ENCODE results near the gene CHCHD1.
"Not testable (repeated sequence)": the region's sequence is repeated elsewhere in the genome, so short reads cannot be mapped to it uniquely, and the experiment has no call there.

Gene CHCHD1

DNA sequence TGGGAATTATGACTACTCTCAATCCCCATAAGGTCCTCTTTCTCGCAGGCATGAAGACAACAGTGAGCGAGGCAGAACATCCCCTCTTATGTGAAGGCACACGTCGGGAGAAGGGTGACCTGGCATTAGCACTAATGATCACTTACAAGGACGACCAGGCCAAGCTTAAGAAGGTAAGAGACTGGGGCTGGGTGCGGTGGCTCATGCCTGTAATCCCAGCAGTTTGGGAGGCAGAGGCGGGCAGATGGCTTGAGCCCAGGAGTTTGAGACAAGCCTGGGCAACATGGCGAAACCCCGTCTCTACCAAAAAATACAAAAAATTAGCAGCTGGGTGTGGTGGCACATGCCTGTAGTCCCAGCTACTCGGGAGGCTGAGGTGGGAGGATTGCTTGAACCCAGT is 13.6 kb downstream of the CHCHD1 start:
- DNase-seq, result not testable (repeated sequence)

DNA sequence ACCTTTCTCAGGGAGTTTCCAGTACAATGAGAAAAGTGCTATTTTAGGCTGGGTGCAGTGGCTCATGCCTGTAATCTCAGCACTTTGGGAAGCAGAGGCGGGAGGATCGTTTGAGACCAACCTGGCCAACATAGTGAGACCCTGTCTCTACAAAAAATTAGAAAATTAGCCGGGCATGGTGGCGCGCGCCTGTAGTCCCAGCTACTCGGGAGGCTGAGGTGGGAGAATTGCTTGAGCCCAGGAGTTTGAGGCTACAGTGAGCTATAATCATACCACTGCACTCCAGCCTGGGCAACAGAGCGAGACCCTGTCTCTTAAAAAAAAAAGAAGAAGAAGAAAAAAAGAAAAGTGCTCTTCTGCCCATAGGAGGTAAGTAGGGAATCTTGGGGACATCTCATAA is 14.2 kb downstream of the CHCHD1 start:
- DNase-seq, result not testable (repeated sequence)

DNA sequence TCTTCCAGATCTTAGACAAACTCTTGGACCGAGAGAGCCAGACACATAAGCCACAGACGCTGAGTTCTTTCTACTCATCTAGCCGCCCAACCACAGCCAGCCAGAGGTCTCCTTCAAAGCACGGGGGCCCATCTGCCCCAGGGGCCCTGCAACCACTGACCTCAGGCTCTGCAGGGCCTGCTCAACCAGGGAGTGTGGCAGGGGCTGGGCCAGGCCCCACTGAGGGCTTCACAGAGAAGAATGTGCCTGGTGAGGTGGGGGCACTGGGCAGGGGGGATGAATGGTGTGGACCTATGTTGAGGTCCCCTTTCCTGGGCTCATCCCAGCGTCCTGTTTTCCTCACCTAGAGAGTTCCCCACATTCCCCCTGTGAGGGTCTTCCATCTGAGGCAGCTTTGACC is 14.9 kb downstream of the CHCHD1 start:
- no peak for DNase-seq

DNA sequence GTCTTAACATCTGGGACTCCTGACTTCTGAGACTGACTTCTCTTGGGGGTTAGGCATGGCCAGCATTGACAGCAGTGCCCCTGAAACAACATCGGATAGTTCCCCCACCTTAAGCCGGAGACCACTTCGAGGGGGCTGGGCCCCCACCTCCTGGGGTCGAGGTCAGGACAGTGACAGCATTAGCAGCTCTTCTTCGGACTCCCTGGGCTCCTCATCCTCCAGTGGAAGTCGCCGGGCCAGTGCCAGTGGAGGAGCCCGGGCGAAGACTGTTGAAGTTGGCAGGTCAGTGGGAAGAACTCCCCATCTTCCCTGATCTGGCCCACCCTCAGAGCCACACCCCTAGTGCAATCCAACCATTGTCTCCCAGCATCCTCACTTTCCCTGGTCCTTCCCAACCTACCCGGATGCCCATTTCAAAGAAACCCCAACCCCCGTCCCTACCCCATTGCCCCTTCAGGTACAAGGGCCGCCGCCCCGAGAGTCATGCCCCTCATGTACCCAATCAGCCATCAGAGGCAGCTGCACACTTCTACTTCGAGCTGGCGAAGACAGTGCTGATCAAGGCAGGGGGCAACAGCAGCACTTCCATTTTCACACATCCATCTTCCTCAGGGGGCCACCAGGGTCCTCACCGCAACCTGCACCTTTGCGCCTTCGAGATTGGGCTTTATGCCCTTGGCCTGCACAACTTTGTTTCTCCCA is 15.6 kb downstream of the CHCHD1 start:
- DNase-seq, result no peak

DNA sequence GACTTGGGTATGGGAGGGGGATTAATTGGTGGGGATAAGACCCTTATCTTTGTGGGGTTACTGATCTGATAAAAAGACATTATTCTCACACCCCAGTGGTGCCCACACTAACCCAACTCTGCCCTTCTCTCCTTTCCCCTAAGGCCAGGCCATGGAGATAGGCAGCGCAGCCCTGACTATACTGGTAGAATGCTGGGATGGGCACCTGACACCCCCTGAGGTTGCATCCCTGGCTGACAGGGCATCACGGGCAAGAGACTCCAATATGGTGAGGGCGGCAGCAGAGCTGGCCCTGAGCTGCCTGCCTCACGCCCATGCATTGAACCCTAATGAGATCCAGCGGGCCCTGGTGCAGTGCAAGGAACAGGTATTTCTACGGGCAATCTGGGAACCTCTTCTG is 16.2 kb downstream of the CHCHD1 start:
- no peak for DNase-seq

DNA sequence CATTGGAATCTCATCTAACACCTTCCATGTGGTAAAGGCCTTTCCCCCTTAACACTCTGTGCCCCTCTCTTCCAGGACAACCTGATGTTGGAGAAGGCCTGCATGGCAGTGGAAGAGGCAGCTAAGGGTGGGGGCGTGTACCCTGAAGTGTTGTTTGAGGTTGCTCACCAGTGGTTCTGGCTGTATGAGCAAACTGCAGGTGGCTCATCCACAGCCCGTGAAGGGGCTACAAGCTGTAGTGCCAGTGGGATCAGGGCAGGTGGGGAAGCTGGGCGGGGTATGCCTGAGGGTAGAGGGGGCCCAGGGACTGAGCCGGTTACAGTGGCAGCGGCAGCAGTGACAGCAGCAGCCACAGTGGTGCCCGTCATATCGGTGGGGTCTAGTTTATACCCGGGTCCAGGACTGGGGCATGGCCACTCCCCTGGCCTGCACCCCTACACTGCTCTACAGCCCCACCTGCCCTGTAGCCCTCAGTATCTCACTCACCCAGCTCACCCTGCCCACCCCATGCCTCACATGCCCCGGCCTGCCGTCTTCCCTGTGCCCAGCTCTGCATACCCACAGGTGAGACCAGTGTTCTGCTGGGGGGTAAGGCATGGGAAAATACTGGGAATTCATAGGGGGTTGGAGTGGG is 17.2 kb downstream of the CHCHD1 start:
- DNase-seq, result no peak

DNA sequence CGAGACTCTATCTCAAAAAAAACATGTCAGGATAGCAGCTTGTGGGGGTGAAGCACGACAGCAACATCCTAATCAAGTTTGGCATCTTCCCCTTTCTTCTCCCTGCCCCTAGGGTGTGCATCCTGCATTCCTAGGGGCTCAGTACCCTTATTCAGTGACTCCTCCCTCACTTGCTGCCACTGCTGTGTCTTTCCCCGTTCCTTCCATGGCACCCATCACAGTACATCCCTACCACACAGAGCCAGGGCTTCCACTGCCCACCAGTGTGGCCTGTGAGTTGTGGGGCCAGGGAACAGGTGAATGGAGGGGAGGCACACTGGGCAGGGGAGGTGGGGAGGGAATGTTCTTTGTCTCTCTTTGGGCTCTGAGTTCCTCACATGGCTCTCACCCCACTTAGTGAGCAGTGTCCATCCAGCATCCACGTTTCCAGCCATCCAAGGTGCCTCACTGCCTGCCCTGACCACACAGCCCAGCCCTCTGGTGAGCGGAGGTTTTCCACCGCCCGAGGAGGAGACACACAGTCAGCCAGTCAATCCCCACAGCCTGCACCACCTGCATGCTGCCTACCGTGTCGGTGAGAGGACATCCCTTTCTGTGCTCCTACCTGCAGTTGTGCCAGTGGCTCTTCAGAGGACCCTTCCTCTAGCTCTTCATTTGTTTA is 18.2 kb downstream of the CHCHD1 start:
- no peak for DNase-seq

DNA sequence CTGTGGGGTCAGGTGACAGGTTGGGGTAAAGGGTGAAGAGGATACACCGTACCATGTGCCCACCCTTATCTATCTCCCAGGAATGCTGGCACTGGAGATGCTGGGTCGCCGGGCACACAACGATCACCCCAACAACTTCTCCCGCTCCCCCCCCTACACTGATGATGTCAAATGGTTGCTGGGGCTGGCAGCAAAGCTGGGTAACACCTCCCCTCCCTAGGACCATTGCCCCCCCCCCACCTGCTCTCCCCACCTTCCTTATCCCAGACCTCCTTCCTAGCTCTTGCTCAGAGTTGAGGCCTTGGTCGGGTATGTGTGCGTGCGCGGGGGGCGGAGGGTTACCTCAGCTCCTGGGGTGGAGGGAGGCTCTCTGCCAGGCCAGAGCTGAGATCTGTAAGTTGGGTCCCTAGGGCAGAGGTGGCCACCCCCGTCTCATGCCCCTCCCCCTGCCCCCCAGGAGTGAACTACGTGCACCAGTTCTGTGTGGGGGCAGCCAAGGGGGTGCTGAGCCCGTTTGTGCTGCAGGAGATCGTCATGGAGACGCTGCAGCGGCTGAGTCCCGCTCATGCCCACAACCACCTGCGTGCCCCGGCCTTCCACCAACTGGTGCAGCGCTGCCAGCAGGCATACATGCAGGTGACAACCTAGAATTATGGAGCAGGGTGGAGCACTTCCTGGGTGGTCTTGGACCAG is 18.9 kb downstream of the CHCHD1 start:
- no peak for DNase-seq

DNA sequence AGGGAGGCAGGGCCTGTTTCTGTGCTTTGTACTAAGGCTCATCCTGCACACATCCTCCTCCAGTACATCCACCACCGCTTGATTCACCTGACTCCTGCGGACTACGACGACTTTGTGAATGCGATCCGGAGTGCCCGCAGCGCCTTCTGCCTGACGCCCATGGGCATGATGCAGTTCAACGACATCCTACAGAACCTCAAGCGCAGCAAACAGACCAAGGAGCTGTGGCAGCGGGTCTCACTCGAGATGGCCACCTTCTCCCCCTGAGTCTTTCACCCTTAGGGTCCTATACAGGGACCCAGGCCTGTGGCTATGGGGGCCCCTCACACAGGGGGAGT is 19.4 kb downstream of the CHCHD1 start:
- no peak for DNase-seq

DNA sequence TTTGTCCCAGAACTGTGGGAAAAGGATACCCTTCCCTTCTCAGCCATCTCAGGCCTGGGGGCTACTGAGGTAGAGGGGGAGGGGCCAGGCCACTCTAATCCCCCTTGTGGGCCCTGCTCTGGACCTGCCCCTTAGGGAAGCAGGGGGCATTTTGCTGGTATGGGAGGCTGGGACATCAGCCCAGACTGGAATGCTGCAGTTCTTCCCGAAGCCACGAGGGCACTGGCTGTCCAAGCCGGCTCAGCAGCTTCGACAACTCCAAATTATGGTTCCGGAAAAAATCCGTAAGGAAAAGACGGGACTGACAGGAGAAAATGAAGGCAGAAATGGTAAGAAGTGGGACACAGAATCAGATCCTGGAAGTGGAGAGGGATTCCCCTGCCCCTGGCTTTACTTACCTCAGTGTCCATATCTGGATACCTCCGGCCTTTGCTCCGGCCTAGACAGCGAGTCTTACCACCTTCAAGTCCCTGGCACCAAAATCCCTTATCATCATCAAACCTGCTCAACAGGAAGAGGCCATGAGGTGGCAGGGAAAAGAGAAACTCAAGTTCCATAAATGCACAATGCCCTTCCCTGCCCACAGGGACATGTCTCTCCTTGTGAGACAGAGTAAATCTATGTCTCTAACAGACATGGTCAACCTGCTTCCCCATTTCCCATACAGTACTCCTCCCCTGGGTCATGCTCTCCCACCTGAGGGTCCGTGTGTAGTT is 20.6 kb downstream of the CHCHD1 start:
- no peak for DNase-seq

DNA sequence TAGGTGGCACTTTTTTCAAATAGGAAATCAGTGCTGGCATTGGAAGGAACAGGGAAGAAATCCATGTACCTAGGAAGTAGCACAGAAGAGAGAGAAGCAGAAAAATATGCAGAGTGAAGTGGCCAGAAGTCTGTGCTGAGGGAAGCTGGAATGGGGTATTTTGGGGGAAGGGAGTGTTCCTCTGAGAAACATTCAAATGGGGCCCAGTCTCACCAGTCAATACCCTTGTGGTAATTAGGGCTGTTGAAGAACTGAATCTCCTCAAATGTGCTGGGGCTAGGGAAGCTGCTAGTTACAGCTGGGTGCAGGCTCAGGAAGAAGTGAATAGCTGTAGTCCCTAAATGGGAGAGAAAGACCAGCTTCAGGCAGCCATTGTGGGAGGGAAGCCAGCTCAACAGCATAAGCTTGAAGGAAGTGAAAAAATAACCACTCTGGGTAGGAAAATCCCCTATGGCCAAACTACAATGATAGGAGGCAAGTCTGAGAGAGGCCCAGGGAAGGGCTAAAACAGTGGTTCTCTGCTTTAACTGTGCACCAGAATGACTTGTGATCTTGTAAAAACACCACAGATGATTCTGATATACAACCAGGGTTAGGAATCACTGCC is 21.9 kb downstream of the CHCHD1 start:
- DNase-seq, result no peak

DNA sequence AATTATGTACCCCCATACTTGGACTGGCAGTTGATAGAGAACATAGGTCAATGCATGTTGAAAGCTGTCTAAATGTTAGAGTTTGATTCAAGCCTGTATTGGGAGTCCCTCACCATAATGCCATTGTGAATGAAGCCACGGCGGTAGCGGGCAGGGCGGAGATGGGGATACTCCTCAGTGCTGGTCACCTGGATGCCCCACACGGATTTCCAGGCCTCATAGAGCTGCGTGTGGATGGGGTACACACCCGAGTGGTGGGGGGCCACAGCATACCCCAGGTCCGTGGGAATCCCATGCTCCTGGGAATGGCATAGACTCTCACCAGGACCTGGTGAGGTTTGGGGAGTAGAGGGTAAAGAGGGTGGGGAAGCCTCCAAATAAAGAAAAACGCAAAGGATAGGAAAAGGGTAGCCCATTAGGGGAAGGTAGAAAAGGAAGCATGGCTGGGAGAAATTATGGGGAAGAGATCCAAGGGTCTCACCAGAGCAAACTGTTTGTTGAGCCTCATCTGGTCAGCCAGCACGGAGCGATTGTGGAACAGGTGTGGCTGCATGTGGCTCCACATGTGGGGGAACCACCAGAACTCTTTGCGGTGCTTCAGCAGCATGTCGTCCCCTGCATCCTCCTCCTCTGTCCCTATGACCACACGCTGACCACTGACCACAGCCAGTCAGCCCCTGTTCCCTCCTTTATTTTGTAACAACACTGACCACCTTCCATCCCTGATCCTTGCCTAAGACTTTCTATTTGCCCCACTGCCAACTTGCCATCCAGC is 24.5 kb downstream of the CHCHD1 start:
- DNase-seq, result no peak

DNA sequence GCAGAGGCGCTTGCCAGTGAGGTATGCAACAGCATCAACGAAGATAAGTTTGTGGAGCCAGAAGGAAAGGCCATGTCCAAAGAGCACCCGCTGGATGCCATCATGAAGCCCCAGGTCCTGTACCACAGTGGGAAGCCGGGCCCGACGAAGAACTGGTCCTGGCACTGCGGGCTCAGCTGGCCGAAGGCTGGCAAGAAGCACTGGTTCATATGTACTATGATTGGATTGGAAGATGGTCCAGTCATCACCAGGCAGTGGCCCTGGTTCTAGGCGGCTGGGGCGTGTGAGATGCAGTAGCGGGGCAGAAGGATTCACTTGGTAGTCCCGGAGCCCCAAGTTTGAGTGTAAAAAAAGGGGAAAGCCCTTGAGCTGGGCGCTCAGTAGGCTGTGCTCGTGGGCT is 25.6 kb downstream of the CHCHD1 start:
- no peak for DNase-seq

DNA sequence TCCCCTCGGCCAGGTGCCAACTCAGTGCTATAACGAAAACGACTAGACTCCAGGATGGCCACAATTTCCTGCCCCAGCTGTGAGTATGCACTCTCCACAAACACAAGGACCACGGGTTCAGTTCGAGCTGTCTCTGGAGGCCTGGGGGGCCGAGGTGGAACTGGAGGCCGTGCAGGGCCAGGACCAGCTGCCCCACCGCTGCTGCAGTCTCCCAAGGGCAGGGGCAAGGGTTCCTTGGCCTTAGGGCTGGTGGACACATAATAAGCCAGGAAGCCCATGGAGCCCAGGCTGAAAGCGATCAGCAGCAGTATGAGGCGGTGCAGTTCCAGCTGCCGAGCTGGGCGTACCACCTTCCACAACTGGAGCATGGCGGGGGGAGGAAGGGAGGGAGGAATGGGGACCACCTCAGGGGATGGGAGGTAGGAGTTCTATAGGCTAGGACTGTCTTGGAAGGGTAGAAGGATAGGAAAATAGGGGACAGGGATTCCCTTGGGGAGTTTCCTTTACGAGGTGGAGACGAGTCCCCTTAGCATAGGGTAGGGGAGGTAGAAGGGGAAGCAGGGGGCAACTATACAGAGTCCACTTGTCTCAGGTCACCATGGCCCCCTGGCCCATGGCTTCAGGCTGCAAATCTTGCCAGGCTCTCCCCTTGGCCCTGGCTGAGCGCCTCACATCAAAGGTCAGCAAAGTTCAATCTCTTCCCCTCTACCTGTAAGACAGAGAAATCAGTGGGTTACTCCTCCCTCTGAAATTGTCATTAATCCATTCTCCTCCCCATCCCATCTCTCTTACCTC is 26.4 kb downstream of the CHCHD1 start:
- DNase-seq, result no peak

DNA sequence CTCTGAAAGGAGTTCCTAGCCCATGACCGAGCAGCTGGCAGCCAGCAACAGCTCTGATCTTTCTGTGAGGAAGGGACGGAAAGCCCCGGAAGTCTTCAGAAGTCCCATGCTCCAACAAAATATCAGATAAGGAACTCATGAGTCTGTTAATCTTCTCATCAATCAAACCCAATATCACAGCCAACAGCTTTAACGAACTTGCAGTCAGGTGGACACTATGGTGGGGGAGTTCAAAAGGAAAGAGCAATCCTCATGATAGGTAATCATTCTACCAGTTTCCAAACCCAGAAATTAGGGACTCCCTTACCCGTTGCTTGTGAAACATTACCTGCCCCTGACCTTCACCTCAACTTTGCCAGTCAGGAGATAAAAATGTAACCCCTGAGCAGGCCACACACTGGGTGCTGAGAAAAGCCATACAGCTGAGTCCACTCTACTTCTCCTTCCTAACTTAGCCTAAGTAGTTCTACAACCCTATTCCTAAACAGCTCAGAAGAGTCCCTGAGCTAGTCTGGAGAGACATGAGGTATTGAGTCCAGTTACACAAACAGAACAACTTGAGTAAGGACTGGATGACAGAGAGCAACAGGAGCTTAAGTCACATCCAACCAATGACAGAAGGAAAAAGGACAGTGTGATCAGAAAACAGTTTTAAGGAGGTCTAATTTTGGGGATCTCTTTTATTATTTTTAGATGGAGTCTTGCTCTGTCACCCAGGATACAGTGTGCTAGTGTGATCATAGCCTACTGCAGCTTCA is 27.4 kb downstream of the CHCHD1 start:
- no peak for DNase-seq

DNA sequence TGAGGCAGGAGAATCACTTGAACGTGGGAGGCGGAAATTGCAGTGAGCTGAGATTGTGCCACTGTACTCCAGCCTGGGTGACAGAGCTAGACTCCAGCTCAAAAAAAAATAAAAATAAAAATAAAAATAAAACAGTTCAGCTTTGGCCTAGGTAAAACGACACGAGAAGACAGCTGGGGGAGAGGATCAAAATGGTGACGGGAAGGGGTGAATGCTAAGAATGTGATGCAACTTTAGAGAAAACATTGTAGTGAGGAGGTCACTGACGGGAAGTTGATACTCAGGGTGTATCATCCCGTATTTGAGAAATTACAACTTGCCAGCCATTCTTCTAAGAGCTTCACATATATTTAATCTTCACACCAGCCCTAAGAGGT is 28.5 kb downstream of the CHCHD1 start:
- no peak for DNase-seq

DNA sequence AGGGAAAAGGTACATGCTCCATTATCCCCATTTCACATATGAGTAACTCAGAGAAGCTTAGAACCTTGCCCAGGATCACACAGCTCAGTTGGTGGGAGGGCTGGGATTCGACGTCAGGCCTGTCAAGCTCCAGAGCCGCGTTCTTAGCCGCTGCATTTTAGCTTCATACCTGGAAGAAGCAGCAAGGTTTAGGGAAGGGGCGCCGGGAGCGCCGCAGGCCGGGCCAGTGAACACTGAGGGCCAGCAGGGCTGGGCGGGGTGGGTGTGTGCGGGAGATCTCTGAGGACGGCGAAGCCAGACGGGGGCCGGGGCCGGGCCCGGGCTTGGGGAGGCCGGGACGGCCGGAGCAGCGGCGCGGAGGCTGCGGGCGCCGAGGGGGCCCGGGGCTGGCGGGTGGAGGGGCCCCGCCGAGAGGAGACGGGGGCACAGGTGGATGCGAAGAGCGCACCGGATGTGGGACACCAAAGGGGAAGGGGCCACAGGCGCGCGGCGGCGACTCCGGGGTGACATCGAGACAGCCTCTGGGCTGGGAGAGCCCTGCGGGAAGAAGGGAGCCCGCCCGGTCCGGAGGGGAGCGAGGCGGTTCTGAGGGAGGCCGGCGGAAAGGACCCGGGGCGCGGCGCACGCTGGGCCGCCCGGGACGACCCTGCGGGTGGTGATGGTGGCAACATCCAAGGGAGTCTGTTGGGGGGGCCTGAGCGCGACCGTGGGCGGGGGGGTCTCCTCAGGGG is 29.1 kb downstream of the CHCHD1 start:
- no peak for DNase-seq

DNA sequence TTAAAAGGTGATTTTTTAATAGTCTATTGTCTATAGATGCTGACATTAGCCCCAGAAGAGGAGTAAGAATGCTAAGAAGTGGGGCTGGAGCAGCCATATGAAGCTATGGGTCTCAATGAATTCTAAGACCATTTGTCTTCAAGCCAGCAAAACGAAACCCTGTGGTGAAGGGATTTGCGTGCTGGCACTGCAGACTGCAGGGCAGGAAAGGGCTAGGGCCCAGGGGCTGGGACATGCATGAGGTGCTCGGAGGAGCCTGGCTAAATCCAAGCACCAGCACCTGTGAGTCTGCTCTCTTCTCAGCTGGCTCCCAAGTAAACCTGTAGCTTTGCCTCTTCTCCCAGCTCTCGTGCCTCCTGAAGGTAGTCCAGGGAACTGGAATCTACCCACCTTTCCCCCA is 30.8 kb downstream of the CHCHD1 start:
- no peak for DNase-seq

DNA sequence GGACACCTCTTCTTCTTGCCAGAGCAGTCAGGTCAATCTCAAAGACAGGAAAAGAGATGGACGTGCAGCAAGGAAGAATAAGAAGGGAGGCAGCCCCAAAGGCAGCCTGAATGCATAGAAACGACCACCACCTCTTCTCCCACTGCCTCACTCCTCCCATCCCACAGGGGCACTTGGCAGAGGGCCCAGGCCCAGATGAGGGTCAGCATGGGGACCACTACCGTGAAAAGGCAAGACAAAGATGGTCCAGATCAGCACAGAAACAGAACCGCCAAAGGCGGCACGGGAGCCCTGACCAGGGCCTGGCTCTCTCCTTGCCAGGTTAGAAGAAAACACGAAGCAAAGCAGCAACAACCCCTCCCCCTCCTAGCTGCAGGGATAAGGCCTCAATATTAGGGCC is 31.5 kb downstream of the CHCHD1 start:
- DNase-seq, result no peak

Data from fibroblast of skin of right quadriceps (primary cell).